ENCODE results near the gene HTR4. TPM values are rescaled to one million over a fixed set of nuclear protein-coding genes. Genes with fewer than 3 reads are reported as not detected.

The HTR4 gene
- total RNA-seq, 1 experiment from 2014 or later: not detected

DNA sequence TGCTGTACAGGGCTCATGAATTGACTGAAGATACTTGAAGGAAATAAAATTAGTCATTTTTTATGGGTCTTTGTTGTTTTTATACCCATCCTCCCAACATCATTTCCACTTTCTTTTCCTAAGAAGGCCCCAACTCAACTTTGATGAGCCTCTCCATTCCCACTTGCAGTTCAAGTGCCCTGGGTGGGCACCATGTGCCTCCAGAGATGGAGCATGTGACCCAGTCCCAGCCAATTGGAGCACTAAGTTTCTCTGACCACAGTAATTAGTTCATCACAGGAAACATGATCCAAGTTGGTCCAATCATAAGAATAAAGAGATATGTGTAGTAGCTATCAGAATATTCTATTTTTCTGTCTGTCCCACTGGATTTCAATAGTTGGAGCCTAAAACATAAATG lies 46.9 kb downstream of the HTR4 start:
- no peak overlapping the region for H3K4me3 Mint-ChIP-seq
- H4K8ac ChIP-seq (replicated peaks; ENCODE audit: insufficient read length, low read depth, low read length): no peak overlapping the region

More for the DNA sequence above, 46.9 kb downstream of the HTR4 start:
- Histone ChIP-seq H3K27ac (ENCODE audit: insufficient read length, low read depth, low read length) (no peak overlapping the region), H3K56ac (ENCODE audit: insufficient read length, low read depth, low read length) (no peak overlapping the region), H3K9me3 (ENCODE audit: control insufficient read depth, low read depth, low read length) (no peaks in the 10 kb centered on the region), H3K79me2 (ENCODE audit: insufficient read depth, low read length) (no peaks in the 10 kb centered on the region), H2BK20ac (ENCODE audit: low read depth, low read length, poor library complexity, severe bottlenecking) (no peak overlapping the region), H3K79me1 (ENCODE audit: insufficient read depth, low read depth, low read length, poor library complexity, severe bottlenecking) (no peaks in the 10 kb centered on the region), H2BK15ac (ENCODE audit: low read depth, low read length) (no peak overlapping the region), H2BK5ac (ENCODE audit: insufficient read length, low read length) (no peak overlapping the region), H4K5ac (ENCODE audit: insufficient read length, low read depth, low read length) (no peak overlapping the region), H3K23ac (ENCODE audit: insufficient read length, low read depth, low read length) (no peak overlapping the region), H2BK12ac (ENCODE audit: insufficient read length, low read depth, low read length) (no peak overlapping the region), H3K9ac (ENCODE audit: extremely low read depth, insufficient read length, low read length) (no peak overlapping the region), H3K27me3 (ENCODE audit: insufficient read depth, low read length) (no peaks in the 10 kb centered on the region), H3K4me1 (ENCODE audit: insufficient read depth, low read length) (no peaks in the 10 kb centered on the region), H2BK120ac (ENCODE audit: low read depth, low read length, poor library complexity, severe bottlenecking) (no peak overlapping the region), H2AK5ac (ENCODE audit: insufficient read length, low read length) (no peak overlapping the region), H3K23me2 (ENCODE audit: insufficient read length, low read depth, low read length, poor library complexity, severe bottlenecking) (no peaks in the 10 kb centered on the region), H4K91ac (ENCODE audit: insufficient read length, low read depth, low read length) (no peak overlapping the region), H3K4ac (ENCODE audit: low read depth, low read length) (no peak overlapping the region), H4K20me1 (ENCODE audit: control insufficient read depth, insufficient read depth, insufficient read length) (no peaks in the 10 kb centered on the region), H2AFZ (ENCODE audit: low read length) (no peak overlapping the region), H3T11ph (ENCODE audit: low read length) (no peak overlapping the region), H3K4me2 (ENCODE audit: insufficient read depth, insufficient read length, low read length) (no peak overlapping the region), H3K14ac (ENCODE audit: insufficient read depth, low read length) (no peak overlapping the region), H3K18ac (ENCODE audit: insufficient read length, low read depth, low read length) (no peak overlapping the region)
- Mint-ChIP-seq H3K36me3 (ENCODE audit: insufficient read depth in 1 of 3, low read depth in 3 of 3) (no peaks in the 10 kb centered on the region), H3K27ac (no peak overlapping the region), H3K4me1 (no peaks in the 10 kb centered on the region), H3K27me3 (ENCODE audit: low read depth) (no peaks in the 10 kb centered on the region; the same call in 1 of the 2 replicates), H3K9me3 (no peaks in the 10 kb centered on the region; a peak in 1 of 5 replicates)
- TF ChIP-seq, protein P1, sequence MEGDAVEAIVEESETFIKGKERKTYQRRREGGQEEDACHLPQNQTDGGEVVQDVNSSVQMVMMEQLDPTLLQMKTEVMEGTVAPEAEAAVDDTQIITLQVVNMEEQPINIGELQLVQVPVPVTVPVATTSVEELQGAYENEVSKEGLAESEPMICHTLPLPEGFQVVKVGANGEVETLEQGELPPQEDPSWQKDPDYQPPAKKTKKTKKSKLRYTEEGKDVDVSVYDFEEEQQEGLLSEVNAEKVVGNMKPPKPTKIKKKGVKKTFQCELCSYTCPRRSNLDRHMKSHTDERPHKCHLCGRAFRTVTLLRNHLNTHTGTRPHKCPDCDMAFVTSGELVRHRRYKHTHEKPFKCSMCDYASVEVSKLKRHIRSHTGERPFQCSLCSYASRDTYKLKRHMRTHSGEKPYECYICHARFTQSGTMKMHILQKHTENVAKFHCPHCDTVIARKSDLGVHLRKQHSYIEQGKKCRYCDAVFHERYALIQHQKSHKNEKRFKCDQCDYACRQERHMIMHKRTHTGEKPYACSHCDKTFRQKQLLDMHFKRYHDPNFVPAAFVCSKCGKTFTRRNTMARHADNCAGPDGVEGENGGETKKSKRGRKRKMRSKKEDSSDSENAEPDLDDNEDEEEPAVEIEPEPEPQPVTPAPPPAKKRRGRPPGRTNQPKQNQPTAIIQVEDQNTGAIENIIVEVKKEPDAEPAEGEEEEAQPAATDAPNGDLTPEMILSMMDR (conservative IDR thresholded peaks at IDR 0.05): no peak
- DNase-seq: no peak
